Activated CD8-positive, alpha-beta memory T cell treated with anti-CD3 and anti-CD28 coated beads, Interleukin-2, amount 50 U/mL, for 48 hours (primary cell): ENCODE data around the gene LY6G6D.

Source experiments
- DNase-seq: peaks from one replicate; pipeline ENCODE4 v3.0.0-alpha.2; 2020

The LY6G6D gene

GRCh38 chr6:31737315-31737990 lies 22.3 kb downstream of the LY6G6D start:
- DNase-seq: no peak

DNA sequence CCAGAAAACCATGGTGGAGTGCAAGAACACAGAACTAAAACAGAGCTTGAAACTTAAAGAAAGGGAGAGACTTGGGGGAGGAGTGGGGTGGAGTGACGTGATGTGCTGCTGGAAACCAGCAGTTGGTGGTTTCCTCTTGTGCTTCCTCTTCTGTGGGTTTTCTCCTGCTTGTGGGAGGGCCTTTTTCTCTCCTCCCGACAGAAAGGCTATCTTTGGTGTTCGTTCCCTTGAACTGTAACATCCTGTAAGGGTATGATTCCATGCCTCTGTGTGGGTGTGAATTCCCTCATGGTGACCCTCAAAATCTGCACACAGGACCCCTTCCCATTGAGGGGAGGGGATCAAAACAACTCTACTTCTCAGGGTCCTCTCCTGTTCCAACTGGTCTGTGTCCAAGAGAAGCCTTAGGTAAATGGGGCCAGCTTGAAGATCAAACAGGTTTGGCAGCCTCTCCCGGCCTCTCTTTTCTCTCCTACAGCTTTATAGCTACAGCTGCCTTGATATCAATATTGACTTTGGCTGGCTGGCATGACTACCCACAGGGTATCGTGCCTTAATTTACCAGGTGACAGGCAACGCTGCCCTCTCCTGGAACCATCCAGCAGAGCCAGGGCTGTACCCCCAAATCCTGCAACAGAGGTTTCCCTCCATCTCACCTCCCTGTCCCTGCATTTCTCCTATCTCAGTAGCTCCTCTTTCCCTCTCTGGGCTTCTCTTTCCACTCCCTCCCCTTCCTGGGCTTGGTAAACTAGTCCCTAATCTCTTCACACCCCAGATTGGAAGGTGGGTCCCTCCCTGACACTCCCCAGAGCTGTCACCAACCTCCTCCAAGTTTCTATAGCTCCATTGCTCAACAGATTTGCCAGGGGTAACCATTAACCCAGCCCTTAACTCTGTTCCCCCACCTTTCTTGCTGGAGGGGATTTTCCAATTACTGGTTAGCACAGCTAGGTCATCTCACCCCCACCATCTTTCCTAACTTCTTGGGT lies 23.1 kb downstream of the LY6G6D start:
- DNase-seq: no peak

DNA sequence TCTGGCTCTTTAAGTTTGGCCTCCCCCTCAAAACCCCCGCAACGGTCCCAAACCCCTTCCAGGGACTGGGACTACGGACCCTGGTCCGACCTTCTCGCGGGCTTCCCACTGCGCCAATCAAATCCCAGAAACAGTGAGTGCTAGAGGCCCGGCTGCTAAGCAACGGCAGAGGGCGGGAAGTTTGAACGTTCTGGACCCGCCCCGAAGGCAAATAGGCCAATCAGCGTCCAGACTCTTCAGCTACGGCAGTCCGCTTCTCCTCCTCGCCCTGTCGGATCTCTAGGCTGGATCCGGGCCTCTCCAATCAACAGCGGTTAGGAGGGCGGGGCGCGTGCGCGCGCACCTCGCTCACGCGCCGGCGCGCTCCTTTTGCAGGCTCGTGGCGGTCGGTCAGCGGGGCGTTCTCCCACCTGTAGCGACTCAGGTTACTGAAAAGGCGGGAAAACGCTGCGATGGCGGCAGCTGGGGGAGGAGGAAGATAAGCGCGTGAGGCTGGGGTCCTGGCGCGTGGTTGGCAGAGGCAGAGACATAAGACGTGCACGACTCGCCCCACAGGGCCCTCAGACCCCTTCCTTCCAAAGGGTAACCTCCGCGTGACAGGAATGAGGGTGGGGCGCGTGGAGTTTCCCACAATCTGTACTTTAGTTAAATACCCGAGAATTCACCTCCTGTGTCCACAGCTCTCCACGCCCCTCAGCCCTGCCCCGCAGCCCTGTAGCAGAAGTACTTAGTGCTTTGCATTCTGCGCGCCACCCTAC lies 24.7 kb downstream of the LY6G6D start, which contains the start of gene MSH5:
MSH5 (plus strand) TSS at position 367 of the 758 bp plus-strand sequence. CDS start 462 bp downstream, outside the sequence.
- peak; percentile 98 for DNase-seq

- no peak for DNase-seq
These were observed 25.5 kb downstream of the LY6G6D start for GRCh38 chr6:31740397-31741223.

DNA sequence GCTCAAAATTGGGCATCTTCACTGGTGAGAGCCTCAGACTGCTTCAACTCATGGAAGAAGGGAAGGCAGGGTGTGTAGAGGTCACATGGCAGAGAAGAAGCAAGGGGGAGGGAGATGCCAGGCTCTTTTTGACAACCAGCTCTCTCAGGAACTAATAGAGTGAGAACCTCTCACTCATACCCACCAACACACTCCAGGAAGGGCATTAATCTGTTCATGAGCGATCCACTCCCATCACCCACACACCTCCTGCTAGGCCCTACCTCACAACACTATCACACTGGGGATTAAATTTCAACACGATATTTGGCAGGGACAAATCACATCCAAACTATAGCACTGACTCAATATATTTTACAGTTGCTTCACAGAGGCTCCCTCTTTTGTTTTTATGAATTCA lies 26.7 kb downstream of the LY6G6D start:
- DNase-seq: no peak

- DNase-seq: no peak
These were observed 27.7 kb downstream of the LY6G6D start for GRCh38 chr6:31742894-31743293.

GRCh38 chr6:31744422-31744821 lies 29.3 kb downstream of the LY6G6D start:
- DNase-seq: no peak

- no peak for DNase-seq
These were observed 34.3 kb downstream of the LY6G6D start for GRCh38 chr6:31749301-31750036.

DNA sequence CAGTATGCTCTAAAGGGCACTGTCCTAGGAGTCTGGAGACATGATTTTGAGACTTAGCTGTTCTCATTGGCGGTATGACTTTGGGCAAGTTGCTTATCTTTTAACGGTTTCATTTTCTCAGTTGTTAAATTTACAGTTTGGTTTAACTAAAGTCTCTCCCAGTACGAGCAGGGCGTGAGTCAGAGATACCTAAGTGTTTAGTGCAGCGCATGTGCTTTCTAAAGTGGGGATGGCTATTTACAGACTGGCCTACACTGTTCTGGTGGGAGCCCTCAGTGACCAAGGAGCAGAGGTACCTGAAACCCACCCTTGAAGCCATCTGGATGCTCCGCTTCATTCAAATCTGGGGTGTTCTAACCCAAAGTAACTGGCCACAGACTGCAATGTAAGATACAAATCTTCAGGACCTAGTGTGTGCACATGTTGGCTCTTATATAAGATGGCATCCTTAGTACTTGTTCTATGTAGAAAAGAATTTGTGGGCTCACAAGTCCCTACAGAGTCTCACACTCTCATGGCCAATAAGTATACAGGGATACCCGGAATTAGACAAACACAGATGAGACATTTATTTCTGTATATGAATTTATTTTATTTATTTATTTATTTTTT lies 35.4 kb downstream of the LY6G6D start:
- DNase-seq: no peak

DNA sequence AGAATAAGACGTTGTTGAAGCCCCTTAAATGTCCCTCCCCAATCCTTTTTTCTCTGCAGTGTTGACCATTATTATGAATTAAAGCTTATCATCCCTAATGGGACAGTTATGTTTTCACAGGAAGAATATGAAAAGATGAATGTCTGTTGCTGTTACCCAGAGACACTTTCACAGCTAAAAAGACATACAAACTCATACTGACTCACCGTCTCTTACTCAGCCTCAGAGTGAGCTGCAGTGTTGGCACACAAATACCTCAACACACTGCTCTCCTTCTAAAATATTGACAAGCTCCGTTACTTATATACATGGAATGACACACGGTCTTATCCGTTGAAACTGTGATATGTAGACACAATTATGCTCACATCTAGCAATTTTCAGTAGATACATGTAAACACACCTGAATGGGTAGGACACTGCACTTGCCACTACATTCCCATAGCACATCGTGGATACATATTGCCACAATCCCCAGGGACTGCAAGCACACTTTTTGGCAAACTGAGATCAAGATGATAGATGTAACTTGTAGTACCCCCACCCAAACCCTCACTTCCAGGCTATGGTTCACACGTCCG lies 37.7 kb downstream of the LY6G6D start:
- no peak for DNase-seq

GRCh38 chr6:31758281-31758680 lies 43.1 kb downstream of the LY6G6D start:
- no peak for DNase-seq

GRCh38 chr6:31760790-31761189 lies 45.6 kb downstream of the LY6G6D start:
- no peak for DNase-seq

GRCh38 chr6:31761343-31761742 lies 46.2 kb downstream of the LY6G6D start:
- no peak for DNase-seq

DNA sequence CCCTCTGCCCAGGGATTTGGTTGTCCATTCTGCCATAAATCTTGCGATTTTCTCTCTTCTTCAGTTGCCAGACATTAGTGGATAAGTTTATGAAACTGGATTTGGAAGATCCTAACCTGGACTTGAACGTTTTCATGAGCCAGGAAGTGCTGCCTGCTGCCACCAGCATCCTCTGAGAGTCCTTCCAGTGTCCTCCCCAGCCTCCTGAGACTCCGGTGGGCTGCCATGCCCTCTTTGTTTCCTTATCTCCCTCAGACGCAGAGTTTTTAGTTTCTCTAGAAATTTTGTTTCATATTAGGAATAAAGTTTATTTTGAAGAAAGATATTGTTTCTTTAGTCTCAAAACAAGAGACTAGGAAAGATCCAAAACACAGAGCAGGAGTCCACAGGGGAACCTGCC lies 47.2 kb downstream of the LY6G6D start, which contains the start of gene SAPCD1:
SAPCD1 (plus strand) TSS at position 301 of the 400 bp plus-strand sequence. CDS start 399 bp downstream, outside the sequence.
- no peak for DNase-seq

- no peak for DNase-seq
These were observed 47.9 kb downstream of the LY6G6D start for GRCh38 chr6:31762878-31763618.

DNA sequence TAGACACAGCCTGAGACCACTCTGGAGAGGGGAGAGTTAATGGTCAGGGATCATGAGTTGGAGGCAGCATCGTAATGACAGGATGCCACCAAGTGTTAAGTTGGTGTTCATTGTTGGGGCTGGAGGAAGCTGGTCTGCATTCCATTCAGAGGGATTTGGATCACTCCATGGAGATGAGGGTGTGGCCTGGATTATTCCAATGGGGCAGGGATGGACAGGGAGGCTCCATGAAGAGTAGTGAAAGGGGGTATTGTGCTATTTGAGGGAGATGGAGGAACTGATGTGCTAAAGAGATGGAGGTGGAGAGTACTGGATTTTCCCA lies 48.4 kb downstream of the LY6G6D start:
- no peak for DNase-seq

DNA sequence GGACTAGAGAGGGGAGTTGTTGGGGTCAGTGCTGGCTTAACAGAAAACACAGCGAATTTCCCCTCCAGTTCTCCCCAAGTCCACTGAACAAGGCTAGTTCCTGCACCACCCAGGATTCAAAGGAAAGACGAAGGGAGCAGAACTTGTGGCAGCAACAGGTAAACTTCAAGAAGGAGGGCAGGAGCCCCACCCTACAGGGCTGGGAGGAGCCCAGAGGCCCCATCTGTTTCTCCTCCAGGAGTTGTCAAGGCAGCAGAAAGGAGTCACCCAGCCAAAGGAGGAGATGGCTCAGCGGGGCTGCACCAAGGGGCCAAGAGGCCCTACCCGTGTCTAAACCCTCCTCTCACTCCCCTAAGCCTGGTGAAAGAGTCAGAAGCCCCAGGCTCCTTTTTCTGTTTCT lies 49.0 kb downstream of the LY6G6D start:
- DNase-seq: no peak

GRCh38 chr6:31765559-31765909 lies 50.4 kb downstream of the LY6G6D start:
- no peak for DNase-seq

- DNase-seq: no peak
These were observed 51.0 kb downstream of the LY6G6D start for GRCh38 chr6:31765910-31766794.
